Stimulated activated naive CD4-positive, alpha-beta T cell (primary cell): ENCODE measurements around the gene CENPN.

ENCODE experiments used
- DNase-seq, 6 experiments: peaks; one replicate each; lab custom pipeline; 2025; lab: John Stamatoyannopoulos, UW

Gene CENPN

GRCh38 chr16:81006813-81007695, at the start of gene CENPN, which contains the start of gene CMC2:
TSS of gene CENPN (plus strand) at chr16:81007214. CDS start at chr16:81011940, 4,726 bp downstream.
TSS of gene CMC2 (minus strand) at chr16:81006885. CDS start at chr16:80997394, 9,491 bp downstream.
- DNase-seq = peak; percentile 96 to 100 (median 98)

DNA sequence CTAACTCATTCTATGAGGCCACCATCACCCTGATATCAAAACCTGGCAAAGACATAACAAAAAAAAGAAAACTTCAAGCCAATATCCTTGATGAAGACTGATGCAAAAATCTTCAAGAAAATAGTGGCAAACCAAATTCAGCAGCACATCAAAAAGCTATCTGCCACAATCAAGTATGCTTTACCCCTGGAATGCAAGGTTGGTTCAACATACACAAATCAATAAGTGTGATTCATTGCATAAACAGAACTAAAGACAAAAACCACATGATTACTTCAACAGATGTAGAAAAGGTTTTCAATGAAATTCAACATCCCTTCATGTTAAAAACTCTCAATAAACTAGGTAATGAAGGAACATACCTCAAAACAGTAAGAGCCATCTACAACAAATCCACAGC, 48.7 kb upstream of the CENPN start:
- DNase-seq = no peak

DNA sequence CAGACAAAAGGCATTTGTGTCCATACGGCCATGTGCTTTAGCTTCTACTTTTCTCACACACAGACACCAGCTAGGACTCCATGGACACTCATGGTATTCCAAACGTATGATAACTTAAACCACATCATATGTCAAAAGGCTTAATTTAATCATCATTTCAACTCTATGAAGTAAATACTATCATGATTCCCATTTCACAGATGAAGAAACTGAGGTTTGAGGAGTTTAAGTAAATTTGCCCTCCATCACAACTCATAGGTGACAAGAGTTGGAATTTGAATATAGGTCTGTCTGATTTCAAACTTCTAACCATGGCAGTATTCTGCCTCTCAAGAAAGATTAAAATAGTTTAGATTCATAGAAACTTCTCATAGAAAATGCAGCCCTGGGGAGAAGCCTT, 44.1 kb upstream of the CENPN start:
- DNase-seq = no peak

GRCh38 chr16:80964351-80964750, 42.7 kb upstream of the CENPN start:
- no peak for DNase-seq

GRCh38 chr16:80966617-80967016, 40.4 kb upstream of the CENPN start:
- DNase-seq = no peak

DNA sequence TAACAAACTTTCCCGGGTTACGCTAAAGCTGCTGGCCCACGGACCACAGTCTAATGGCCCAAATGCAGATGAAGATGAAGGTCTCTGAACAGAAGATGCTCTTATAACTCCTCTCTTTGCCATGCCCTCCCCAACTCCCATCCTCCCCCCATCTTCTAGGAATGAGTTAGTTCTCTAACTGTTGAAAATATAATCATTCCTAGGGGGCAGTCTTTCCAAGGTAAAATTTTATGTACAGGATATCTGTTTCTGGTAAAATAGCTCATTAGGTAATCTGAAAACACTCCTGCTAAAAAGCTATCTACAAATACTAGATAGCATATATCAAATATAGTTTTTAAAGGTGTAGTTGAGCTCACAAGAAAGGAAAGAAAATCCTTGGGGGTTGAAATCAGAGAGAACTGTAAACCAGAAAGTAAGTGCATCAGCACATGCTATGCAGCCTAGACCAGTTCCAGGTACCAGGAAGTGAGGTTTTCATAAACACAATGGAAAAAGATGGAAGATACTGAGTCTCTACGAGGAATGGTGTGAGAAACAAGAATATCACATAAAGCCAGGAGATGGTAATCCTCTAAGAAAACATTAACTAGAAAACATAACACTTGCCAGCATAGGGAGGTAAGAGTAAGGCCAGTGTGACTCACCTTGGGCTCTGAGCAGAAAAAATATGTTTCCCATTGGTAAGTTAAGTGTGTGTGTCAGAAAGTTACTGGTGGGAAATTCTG, 38.5 kb upstream of the CENPN start:
- DNase-seq = no peak

- no peak for DNase-seq
Observed at GRCh38 chr16:80969114-80969484, 37.9 kb upstream of the CENPN start.

GRCh38 chr16:80971819-80972218, 35.2 kb upstream of the CENPN start:
- no peak for DNase-seq

- no peak for DNase-seq
Observed at GRCh38 chr16:80972611-80973010, 34.4 kb upstream of the CENPN start.

DNA sequence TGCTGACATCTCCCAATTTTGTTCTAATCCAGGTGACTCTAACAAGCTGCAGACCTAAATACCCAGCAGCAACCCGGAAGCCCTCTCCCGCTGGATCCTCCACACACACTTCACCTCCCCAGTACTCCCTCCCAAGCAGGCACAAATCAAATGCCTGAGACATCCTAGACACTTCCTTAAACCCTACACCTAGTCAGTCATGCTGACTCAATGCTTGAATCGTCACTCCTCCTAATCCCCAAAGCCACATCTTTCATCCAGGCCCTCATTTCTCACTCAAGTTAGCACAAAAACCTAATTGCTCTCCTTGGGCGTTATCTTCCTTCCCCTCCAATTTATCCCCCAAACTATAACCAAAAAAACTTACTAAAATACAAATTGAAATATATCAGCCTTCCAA, 33.0 kb upstream of the CENPN start:
- no peak for DNase-seq

- DNase-seq = no peak
Observed at GRCh38 chr16:80974649-80975376, 32.2 kb upstream of the CENPN start.

DNA sequence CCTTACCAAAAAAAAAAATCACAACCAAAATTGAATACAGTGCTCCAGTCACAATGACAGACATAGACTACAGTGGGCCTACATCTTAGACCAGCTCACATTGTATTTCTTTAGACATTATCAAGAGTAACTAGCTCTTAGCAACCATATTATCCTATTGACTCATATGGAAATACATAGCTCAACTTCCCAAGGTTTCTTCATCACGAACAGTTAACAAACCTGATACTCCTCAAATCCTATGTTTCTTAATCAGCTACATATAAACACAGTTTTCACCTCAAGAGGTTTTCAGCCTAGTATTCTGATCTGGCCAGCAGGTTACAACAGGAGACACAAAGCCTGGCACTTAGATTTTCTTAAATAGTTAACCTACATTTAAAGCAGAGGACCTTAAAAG, 30.1 kb upstream of the CENPN start:
- DNase-seq = no peak

- DNase-seq = no peak
Observed at GRCh38 chr16:80981103-80981502, 25.9 kb upstream of the CENPN start.

GRCh38 chr16:80982646-80983045, 24.4 kb upstream of the CENPN start:
- DNase-seq = no peak

DNA sequence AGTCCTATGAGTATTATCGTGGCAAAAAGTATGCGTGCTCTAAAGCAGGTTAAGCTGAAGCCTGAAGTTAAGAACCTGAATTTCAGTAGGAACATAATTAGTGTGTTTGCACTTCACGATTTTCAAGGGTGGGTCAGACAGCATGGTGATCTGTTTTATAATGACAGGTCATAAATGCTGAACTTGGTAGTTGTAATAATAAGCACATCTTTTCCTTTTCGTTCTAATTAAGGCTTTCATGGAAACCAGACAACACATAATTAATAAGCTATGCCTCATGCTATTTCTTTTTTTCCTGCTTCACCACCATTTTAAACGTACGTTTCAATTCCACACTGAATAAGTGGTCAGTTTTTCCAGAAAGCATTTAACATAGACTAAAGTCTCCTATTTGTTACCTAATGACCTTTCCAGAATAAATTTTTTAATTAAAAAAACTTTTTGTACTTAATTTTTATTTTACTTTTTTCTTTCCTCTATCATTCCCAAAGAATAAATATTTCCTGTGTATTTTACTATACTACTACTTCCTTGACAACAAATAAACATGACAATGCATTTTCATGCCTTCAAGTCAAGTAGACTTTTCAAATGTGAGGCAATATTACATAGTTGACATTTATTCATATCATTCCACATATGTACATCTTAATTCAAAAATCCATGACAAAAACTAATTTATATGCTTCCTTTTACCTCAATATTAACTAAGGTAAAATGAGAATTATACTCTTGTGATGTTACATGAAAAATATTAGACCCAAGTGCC, 22.7 kb upstream of the CENPN start:
- no peak for DNase-seq

DNA sequence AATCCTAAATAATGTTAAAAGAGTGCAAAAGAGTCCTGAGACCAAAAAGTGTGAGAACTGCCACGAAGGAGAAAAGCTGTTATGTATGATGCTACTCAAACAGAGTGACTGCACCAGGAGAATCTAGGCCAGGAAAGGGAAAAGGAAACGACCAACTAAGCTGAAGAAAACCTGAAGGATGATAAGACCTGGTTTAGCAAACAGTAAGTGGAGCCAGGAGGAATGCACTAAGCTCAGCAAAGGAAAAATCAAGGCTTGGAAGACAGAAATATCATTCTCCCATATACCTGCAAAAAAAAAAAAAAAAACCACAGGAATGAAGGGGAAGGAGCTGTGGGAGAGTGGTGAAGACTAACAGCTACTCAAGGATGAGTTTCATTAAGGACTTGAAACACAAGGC, 21.4 kb upstream of the CENPN start:
- no peak for DNase-seq

DNA sequence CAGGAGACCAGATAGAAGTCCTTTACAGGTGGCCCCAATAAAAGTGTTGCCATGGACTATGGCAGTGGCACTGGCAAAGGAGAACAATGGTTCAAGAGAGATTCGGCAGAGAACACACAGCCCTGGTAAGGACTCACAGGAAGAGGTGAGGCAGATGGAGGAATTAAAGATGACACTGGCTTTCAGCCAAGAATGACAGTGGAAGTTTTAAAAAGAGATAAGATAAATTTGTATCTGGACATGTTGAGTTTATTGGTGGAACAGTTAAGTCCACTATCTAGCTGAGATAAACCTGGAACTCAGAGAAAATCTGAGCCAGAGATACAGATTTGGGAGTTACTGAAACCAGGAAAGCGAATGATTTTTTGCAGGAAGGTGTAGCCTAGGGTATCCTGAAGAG, 20.5 kb upstream of the CENPN start:
- DNase-seq = no peak

GRCh38 chr16:80988756-80989155, 18.3 kb upstream of the CENPN start:
- DNase-seq = no peak

DNA sequence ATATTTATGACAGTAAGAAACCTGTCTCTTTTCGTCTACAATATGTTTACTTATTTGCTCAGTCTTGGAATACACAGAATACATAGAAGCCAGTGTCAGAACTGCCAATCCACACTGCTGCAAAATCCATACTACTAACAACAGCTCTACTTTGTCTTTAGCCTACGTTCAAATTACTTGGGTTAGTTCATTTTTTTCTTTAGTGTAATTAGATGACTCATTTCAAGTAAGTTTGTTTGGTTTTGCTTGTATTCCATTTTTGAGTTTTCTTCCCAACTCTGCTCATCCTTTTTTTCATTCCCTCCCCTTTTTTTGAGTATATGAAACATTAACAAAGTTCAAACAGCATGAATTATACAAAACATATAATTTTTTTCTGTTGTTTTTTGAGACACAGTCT, 17.2 kb upstream of the CENPN start:
- DNase-seq = no peak

- DNase-seq = no peak
Observed at GRCh38 chr16:80990577-80990976, 16.4 kb upstream of the CENPN start.

GRCh38 chr16:80990978-80991377, 16.0 kb upstream of the CENPN start:
- no peak for DNase-seq
